Activated CD8-positive, alpha-beta T cell treated with anti-CD3 and anti-CD28 coated beads for 36 hours (primary cell): ENCODE data around the gene GNG11. TPM values are rescaled to one million over a fixed set of nuclear protein-coding genes. Genes with fewer than 3 reads are reported as not detected.

Source experiments
- ATAC-seq: fragments of 200-7000 bp; cut with Tn5 transposase; one replicate; pipeline ENCODE4 v1.10.0; 2021; ENCODE audit warnings: mild to moderate bottlenecking, moderate library complexity
- CTCF ChIA-PET: fragments of 350-600 bp; sonication (Branson Sonifier 250); formaldehyde crosslinking; loops from one replicate; lab custom pipeline; 2021; ENCODE audit warnings: antibody characterized with exemption; lab: Charles Lee
- POLR2A ChIA-PET: fragments of 350-600 bp; sonication (Branson Sonifier 250); formaldehyde crosslinking; loops from one replicate; lab custom pipeline; 2021; ENCODE audit warnings: antibody characterized with exemption; lab: Charles Lee
- DNase-seq: peaks from one replicate; pipeline ENCODE4 v3.0.0-alpha.2; 2020
- H3K27ac Mint-ChIP-seq: one replicate; pipeline ENCODE4 v1.8.0; 2021; ENCODE audit warnings: mild to moderate bottlenecking, mixed read lengths
- H3K27me3 Mint-ChIP-seq: one replicate; pipeline ENCODE4 v1.8.0; 2021; ENCODE audit warnings: mixed read lengths
- H3K36me3 Mint-ChIP-seq: one replicate; pipeline ENCODE4 v1.8.0; 2021; ENCODE audit warnings: low read depth, mixed read lengths
- H3K4me1 Mint-ChIP-seq: one replicate; pipeline ENCODE4 v1.8.0; 2021; ENCODE audit warnings: low read depth, mixed read lengths
- H3K4me3 Mint-ChIP-seq: one replicate; pipeline ENCODE4 v1.8.0; 2021; ENCODE audit warnings: mild to moderate bottlenecking, moderate library complexity, mixed read lengths
- H3K9me3 Mint-ChIP-seq: one replicate; pipeline ENCODE4 v1.8.0; 2021; ENCODE audit warnings: mixed read lengths
- intact Hi-C: fragments of 100-400 bp; cut with micrococcal nuclease; formaldehyde crosslinking; loops from one replicate; pipeline ENCODE4 v1.10.0; 2022
- total RNA-seq, 2 experiments: library from RNA; stranded (reverse); gene quantifications; one replicate each; pipeline ENCODE4 v1.2.3, GENCODE V29; 2021
- TF ChIP-seq, protein P1 (sequence below): fragments of 200-600 bp; IDR thresholded peaks from one replicate; pipeline ENCODE4 v1.8.0; 2022; ENCODE audit warnings: antibody characterized with exemption, mild to moderate bottlenecking

Gene GNG11
- total RNA-seq, 2 experiments from 2014 or later, result not detected

DNA sequence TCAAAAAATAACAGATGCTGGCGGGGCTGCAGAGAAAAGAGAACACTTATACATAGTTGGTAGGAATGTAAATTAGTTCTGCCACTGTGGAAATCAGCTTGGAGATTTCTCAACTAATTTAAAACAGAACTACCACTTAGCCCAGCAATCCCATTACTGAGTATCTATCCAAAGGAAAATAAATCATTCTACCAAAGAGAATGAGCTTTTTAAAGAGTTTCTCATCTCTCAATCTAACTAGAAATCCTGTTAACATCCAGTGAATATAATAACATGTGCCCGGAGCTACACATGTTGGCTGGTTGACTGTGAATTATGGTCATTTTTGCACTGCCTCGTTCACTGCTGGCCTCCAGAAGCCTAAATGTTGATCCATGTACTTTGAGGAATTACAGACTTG is 43.3 kb downstream of the GNG11 start:
- TF ChIP-seq, protein P1, sequence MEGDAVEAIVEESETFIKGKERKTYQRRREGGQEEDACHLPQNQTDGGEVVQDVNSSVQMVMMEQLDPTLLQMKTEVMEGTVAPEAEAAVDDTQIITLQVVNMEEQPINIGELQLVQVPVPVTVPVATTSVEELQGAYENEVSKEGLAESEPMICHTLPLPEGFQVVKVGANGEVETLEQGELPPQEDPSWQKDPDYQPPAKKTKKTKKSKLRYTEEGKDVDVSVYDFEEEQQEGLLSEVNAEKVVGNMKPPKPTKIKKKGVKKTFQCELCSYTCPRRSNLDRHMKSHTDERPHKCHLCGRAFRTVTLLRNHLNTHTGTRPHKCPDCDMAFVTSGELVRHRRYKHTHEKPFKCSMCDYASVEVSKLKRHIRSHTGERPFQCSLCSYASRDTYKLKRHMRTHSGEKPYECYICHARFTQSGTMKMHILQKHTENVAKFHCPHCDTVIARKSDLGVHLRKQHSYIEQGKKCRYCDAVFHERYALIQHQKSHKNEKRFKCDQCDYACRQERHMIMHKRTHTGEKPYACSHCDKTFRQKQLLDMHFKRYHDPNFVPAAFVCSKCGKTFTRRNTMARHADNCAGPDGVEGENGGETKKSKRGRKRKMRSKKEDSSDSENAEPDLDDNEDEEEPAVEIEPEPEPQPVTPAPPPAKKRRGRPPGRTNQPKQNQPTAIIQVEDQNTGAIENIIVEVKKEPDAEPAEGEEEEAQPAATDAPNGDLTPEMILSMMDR, result no peak

DNA sequence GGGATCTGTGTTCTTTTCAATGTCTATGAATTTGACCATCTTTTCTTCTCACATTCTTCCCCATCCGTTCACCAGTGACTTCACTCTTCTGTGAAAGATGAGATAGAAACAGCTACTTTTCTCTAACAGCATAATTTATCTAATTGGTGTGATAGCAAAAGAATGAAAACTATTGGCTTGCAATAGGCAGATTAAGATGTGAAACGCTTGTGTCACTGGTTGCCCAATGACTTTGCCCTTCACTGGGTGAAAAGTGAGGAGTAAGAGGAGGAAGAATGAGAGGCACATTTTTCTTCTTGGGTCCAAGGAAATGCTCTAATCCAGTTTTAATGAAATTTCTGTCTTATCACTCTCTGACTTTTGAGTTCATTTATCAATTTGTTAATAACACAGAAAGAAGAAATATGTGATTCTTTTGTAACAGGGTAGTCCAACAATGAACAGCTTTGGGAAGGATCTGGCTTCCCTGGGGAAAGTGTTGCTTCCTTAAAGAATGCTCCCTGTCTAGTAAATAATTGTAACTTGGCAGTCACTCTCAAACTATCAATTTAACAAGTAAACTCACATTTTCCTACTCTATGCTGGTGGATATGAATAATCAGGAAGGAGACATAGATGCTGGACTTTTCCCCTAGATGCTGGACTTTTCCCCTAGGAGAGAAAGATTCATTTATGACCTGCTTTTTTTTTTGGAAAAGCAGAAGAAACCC is 47.5 kb downstream of the GNG11 start:
- Mint-ChIP-seq H3K4me1 (no peaks in the 10 kb centered on the region), H3K4me3 (no peak overlapping the region), H3K27ac (no peak overlapping the region), H3K27me3 (no peaks in the 10 kb centered on the region), H3K36me3 (no peaks in the 10 kb centered on the region), H3K9me3 (no peaks in the 10 kb centered on the region)
- ATAC-seq (no peak), DNase-seq (no peak)
- TF ChIP-seq, protein P1, result no peak
- CTCF ChIA-PET, result interaction anchor here (1.2 kb wide), 1 partner anchor 66 kb away, joined by 3 read pairs; no protein-coding TSS in a partner anchor
- intact Hi-C loops, result no loop called here
- POLR2A ChIA-PET, result no interaction called here

More for the DNA sequence above, 43.3 kb downstream of the GNG11 start:
- no peaks in the 10 kb centered on the region for H3K36me3 Mint-ChIP-seq
- CTCF ChIA-PET, result interaction anchor here (1.2 kb wide), 1 partner anchor 21 kb away, joined by 3 read pairs; no protein-coding TSS in a partner anchor
- H3K27ac Mint-ChIP-seq, result no peak overlapping the region
- POLR2A ChIA-PET, result no interaction called here
- no peaks in the 10 kb centered on the region for H3K4me1 Mint-ChIP-seq
- intact Hi-C loops, result no loop called here
- H3K27me3 Mint-ChIP-seq, result no peaks in the 10 kb centered on the region
- DNase-seq, result no peak
- no peaks in the 10 kb centered on the region for H3K9me3 Mint-ChIP-seq
- ATAC-seq, result no peak
- H3K4me3 Mint-ChIP-seq, result no peak overlapping the region

DNA sequence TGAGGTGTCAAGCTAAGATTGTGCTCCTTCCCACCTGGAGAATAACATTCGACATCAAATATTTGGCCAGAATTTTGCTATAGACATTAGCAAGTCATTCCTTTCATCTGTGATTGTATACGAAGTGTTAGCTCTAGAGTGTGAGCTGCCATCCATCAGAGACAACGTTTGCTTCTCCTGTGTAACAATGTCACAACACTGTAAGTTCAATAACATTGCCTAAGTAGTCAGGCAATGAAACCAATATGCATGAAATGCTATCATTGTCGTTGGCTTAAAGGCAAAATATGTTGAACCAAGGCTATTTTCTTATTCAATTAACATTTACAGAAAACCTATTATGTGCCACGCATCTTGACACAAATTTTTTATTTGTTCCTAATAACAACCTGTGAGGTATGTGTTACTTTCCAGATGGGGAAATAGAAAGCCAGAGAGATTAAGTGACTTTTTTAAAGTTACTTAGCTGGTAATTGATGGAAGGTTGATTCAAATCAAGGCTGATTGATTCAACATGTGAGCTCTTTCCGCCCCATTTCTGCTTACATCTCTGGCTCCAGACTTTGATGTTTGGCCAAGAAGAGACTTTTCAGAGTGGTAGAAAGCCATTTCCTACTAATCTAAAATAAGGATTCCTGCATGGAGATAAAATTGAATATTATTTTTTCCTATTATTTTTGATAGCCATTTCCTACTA is 50.6 kb downstream of the GNG11 start:
- ATAC-seq (no peak), DNase-seq (no peak)
- ChIA-PET CTCF (no interaction called here), POLR2A (no interaction called here)
- Mint-ChIP-seq H3K27me3 (no peaks in the 10 kb centered on the region), H3K36me3 (no peaks in the 10 kb centered on the region), H3K27ac (no peak overlapping the region), H3K9me3 (no peaks in the 10 kb centered on the region), H3K4me1 (no peaks in the 10 kb centered on the region), H3K4me3 (no peak overlapping the region)
- intact Hi-C loops, result no loop called here
- TF ChIP-seq, protein P1, result no peak

DNA sequence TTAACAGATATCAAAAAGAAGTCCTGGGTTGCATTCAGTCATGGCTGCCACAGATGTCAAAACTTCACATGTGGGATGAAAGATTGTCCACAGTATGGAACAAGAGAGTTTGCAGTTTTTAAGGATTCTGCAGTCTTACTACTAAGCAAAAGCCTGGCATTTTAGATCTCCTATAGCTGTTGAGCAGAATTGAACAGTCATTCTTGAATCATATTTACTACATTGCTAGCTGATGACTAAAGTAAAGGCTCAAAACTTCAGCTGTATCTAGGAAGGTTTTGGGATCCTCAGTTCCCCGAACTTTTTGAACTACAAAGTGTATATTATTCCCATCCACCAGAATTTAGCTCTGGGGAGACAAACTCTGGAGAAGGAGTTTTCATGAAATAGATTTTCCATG is 51.6 kb downstream of the GNG11 start:
- ChIA-PET POLR2A (no interaction called here), CTCF (no interaction called here)
- Mint-ChIP-seq H3K9me3 (no peaks in the 10 kb centered on the region), H3K36me3 (no peaks in the 10 kb centered on the region), H3K27ac (no peak overlapping the region), H3K4me3 (no peak overlapping the region), H3K27me3 (no peaks in the 10 kb centered on the region), H3K4me1 (no peaks in the 10 kb centered on the region)
- TF ChIP-seq, protein P1, result no peak
- ATAC-seq (no peak), DNase-seq (no peak)
- intact Hi-C loops, result no loop called here
